ENCODE results near the gene FGFR2.

DNA sequence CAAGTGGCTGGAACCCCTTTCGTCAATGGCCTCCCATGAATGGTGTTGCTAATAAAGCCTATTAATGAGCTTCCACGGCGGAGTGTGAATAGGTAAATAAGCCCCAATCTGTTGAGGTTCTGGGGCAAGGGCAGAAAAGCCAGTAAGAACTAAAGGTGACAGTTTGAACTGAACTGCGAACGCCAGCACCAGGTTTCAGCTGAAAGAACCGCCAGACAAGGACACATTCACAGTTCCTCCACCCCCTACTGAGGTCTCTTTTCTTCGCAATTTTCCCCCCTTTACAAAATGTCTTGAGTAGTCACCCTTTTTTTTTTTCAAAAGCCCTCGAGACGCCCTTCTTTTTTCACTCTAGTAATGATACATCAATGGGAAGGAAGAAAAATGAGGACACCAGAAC, 2.4 kb upstream of the FGFR2 start:
- TF ChIP-seq, protein P1, sequence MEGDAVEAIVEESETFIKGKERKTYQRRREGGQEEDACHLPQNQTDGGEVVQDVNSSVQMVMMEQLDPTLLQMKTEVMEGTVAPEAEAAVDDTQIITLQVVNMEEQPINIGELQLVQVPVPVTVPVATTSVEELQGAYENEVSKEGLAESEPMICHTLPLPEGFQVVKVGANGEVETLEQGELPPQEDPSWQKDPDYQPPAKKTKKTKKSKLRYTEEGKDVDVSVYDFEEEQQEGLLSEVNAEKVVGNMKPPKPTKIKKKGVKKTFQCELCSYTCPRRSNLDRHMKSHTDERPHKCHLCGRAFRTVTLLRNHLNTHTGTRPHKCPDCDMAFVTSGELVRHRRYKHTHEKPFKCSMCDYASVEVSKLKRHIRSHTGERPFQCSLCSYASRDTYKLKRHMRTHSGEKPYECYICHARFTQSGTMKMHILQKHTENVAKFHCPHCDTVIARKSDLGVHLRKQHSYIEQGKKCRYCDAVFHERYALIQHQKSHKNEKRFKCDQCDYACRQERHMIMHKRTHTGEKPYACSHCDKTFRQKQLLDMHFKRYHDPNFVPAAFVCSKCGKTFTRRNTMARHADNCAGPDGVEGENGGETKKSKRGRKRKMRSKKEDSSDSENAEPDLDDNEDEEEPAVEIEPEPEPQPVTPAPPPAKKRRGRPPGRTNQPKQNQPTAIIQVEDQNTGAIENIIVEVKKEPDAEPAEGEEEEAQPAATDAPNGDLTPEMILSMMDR (IDR thresholded peaks at IDR 0.05), result no peak
- TF ChIP-seq POLR2A (IDR thresholded peaks at IDR 0.05), result no peak

Measured in thyroid gland (tissue), 4 donors.